GM03348 (cell line): Measurements from ENCODE around the gene TRAF2.

Experiments used
- DNase-seq: peaks from one replicate; pipeline ENCODE4 v3.0.0; 2012; ENCODE audit warnings: low spot score

The TRAF2 gene

DNA sequence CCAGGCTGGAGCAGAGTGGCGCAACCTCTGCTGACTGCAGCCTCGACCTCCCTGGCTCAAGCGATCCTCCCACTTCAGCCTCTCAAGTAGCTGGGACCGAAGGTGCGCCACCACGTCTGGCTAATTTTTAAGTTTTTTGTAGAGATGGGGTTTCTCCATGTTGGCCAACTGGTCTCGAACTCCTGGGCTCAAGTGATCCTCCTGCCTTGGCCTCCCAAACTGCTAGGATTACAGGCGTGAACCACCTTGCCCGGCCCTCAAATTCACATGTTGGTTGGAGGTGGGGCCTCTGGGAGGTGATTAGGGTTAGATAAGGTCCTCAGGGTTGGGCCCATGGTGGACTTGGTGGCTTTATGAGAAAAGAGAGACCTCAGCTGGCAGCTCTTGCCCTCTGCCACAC, 75.8 kb downstream of the TRAF2 start:
- no peak for DNase-seq

DNA sequence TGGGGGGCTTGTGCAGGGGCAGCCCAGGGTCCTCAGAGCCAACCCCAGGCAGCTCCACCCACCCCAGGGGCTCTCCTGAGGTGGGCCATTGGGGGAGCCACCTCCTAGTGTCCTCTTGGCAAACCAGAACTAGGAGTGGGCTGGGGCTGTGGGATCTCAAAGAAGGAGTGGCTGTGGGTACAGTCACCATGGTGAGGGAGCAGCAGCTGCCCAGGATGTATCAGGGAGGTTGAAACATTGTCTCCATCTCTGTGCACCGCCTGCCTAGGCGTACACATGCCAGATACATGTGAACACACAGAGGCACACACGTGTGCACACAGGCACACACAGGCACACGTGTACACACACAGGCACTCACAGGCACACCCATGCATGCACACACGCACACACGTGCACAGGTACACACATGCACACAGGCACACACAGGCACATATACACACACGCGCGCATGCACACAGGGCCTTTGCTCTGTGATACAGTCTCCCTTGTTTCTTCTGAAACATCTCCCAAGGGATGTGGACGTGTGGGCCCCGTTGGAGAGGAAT, 76.5 kb downstream of the TRAF2 start:
- no peak for DNase-seq

DNA sequence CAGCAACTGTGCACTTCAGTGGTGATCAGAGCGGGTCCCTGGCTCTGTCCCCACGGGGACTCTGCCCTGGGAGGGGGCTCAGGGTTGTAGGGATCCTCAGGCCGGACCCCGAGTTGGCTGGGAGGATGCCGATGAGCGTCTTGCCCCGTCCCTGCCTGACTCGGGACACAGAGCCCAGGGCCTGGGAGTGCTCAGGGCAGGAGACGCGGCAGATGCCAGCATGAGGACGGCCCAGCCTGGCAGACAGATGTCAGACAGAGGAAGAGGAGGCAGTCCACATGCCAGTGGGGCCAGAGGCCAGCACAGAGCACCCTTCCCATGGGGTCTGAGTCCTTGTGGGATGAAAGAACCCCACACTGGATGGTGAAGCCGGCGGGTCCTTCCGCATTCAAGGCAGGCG, 77.0 kb downstream of the TRAF2 start:
- DNase-seq = no peak

DNA sequence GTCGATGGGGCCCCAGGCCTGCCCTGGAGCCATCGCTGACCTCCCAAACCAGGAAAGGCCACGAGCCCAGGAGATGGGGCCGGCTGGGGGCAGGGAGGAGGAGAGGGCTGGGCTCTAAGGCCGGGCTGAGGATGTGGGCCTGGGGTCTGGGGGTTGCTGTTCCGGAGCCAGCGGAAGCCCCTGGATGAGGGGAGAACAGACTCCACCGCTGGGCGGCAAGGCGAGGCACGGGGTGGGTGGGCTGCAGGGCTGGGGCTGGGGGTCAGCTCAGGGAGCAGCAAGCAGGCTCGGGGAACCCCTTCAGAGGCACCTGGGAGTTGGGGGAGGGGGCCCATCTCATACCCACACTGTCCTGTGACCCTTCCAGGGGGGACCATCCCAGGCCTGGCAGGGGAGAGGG, 77.4 kb downstream of the TRAF2 start:
- DNase-seq = no peak

DNA sequence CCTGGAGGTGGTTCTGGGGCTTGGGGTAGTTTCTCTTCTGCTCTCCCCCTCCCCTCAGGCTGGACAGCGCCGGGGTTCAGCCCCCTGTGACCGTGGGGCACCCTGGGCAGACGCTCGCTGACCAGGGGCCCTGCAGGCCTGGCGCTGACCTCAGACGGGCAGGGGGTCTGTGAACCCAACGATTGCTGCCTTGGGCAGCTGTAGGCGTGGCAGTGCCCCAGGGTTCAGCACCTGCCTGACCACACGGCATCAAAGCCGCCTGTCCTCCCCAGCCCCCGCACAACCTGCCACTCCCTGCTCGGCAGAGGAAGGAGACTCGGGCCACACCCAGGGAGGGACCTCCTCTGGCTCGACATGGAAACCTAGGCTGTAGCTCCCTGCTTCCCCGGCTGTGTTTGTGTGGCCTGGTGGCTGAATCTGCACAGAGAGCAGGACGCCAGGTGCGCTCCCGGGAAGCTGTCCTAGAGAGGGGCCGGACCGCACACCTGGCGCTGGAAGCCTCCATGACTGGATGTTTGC, 77.9 kb downstream of the TRAF2 start:
- no peak for DNase-seq

DNA sequence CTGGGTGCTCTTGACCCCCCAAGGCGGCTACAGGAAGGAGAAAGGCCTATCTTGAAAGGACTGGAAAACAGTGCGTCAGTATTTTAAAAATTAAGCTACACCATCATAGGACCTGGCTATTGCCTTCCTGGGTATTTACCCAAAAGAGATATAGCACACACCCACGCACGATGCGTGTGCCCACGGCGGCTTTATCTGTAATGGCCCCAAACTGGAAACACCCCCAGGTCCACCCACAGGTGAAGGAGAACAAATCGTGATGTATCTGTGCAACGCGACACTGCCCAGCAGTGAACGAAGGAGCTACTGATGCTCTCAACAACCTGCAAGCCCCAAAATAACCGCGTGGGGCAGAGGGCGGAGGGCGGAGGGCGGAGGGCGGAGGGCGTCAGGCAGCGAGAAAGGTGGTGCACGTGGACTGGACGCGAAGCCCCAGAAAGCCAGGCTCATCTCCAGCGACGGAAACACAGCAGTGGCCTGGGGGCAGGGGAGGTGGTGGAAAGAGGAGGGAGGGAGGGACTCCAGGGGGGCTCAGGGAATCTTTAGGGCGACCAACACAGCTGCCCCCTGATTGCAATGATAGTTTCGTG, 78.6 kb downstream of the TRAF2 start:
- DNase-seq = no peak

DNA sequence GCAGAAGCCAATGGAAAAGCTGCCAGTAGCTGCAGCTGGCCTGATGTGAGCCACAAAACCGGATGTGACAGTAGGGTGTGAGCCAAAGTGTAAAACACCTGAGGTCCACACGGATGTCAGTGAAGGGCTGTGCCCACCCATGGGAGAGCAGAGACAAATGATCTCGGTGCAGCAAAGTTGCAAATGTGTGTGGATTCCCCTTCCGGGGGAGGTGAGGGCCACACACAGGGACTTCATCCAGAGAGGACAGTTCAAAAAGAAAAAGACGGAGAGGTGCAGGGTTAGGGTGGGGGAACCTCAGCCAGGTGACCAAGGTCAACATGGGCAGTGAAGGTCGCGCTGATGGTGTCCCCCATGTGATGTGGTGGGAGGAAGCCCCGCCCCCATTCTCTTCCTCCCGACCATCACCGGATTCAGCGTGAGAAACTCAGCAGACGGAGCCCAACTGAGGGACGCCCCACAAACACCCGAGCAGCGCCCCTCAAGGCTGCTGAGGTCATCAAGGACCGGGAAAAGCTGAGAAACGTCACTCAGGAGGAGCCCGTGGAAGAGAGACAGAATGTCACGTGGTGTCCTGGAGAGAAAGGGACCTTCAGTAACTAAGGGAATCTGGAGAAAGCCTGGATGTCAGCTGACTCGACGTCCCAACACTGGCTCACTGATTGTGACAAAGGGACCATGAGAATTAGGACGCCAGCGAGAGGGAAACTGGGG, 79.6 kb downstream of the TRAF2 start:
- no peak for DNase-seq

DNA sequence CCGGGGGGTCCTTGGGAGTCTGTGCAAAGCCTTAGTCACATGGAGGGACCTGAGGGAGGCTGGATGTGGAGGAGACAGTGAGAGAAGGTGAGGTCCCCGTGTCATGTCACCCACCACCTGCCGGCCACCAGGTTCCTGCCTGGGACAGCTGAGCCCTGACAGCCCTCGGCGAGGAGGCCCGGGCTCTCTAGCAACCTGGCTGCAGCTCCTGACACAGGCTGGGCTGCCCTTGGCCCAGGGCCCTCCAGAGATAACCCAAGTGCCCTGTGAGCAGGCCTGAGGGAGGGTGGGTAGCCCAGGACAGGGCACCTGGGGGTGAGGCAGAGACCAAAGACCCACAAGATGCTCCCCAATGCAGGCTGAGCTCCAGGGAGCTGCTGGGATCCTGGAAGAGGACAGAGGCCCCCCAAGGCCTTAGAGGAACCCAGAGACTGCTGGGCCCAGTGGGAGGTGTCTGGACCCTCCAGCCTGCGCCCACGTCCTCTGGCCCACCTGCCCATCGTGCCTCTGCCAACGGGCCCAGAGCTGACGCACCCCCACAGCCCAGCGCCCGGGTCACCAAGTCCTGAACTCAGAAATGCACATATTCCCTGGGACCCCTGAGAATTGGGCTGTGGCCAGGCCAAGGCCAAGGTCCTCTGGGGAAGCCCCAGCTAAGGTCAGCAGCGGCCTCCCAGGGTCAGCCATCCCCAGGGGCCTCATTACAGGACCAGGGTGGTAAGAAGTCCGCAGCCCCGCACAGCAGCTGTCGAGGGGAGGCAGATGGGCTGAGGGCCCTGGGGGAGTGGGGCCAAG, 82.2 kb downstream of the TRAF2 start:
- no peak for DNase-seq

DNA sequence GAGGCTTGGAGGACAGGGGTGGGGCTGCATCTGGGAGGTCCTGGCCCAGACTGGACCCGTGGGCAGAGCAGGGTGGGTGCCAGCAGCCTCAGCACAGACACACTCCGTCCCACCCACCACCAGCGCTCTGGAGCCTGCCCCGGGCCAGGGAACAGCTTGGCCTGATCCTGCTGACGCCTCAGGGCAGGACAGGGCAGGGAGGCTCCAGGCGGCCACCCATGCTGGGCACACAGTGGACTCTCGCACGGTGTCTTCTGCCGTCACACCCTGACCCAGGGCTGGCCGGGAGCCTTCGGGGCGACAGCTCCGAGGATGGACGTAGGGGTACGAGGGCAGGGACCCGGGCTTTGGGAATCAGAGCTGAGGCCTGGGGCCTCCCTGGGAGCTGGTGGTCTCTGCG, 82.8 kb downstream of the TRAF2 start:
- no peak for DNase-seq

DNA sequence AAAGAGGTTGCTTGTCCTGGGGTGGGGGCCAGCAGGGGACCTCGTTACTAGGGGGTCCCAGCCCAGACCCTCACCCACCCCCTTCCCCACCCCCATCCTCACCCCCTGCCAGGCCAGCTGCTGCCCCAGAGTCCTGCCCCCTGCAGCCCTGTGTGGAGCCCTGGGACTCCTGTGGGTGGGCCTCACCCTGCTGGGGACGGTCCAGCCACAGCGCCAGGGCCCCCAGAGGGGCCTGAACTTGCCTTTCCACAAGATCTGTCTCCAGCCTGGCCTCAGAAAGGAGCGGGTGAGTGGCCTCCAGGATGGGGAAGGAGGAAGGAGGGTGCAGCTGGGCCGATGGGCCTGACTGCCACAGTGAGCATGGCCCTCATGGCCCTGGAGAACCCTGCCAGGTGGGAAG, 83.5 kb downstream of the TRAF2 start:
- no peak for DNase-seq

DNA sequence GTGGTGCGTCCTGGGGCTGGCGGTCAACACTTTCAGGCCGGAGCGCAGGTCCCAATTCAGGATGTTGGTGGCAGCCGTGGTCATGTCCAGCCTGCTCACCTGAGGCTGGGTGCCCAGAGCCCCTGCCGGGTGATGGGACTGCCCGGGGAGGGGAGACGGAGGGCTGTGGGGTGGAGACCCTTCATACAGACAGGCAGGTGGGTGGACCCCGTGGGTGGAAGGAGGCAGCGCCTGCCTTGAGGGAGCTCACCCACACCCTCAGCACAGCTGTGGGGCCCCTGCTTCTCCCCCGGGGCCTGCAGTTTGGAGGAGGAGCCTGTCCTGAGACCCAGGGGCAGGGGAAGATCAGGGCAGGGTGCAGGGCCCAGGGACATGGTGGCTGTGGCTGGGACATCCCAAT, 84.0 kb downstream of the TRAF2 start:
- no peak for DNase-seq

DNA sequence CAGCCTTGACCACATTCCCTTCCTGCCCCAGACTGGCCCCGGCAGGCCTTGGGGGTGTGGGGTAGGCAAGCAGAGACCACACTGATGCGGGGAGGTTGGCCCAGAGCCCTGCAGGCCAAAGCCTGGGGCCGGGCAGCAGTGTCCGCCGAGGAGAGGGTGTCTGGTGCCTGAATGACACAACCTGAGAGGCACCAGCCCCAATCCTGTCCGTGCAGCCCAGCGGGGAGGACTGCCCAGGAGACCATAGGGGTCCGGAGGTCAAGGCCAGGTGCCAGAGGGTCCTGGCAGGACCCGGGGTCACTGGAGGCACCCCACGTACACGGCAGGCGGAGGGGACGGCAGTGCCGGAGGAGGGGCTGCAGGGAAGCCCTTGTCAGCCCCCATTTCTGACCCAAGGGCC, 85.4 kb downstream of the TRAF2 start:
- no peak for DNase-seq

DNA sequence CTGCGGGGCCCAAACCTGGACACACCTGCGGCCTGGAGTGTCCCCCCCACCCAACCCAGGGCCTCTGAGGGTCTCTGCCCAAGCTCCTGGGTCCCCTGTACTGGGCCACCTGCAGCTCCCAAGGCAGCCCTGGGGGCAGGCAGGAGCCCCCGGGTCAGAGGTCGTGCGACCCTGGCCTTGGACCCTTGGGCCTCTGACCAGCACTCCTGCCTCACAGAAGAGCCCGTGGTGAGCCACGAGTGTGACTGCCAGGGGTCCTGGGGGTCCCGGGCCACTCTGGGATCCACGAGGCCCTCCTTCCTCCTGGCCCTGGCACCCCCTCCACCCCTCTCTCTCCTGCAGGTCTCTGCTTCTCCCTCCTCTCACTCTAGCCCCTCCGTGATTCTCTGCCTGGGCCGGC, 86.0 kb downstream of the TRAF2 start:
- no peak for DNase-seq

DNA sequence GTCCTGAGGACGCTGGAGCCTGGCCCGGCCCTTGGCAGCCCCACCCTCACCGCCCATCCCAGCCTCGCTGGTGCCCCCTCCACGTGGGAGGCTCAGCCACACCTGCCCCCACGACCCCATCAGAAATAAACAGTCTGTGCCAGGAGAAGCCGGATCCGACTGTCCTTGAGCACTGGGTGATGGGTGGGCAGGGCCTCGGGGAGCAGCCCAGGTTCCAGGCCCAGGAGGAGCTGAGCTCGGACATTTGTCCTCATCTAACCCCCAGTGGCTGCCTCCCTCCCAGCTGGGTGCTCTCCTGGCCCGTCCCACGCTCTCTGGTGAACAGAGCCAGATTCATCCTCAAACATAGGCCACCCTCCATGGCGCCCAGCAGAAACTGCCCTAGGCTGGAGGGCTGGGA, 86.4 kb downstream of the TRAF2 start:
- no peak for DNase-seq

DNA sequence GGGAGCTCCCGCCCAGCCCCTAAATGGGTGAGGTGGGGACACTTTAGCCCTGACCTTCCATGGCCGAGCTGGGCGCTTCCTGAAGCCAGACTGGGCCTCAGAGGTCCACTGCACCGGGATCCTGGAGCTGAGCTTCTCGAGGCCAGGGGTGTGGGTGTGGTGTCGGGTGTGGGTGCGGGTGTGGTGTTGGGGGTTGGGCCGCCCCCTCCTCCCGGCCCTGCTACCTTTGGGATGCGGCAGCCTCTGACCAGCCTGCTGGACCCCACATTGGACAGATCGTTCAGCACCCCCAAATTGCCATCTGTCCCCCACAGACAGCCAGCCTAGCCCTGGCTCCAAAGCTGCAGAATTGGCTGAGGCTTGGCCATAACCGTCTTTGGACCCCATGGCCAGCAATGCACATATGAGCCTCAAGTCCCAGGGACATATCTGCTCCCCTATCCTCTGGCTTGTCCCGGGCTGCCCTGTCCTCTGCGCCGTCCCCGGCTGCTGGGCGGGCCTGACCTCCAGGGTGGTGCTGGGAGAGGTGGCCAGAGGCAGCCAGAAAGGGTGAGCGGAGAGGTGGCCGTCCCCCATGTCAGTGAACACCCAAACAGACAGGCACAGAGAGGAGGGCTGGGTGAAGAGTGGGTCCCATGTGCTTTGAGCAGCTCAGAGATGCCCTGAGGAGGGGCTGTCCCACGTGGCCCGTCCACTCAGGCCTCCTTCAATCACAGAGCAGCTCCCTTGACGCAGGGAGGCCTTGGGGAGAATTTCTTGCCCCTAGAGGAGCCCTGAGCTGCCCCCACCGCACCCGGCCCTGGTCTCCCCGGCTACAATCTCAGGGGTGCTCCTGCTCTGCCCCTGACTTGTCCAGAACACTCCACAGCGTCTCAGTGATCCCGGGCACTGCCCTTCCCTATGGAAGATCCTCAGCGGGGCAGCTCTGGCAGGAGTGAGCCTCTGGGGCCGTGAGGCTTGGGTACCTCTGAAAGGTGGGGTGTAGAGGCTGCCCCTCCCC, 87.6 kb downstream of the TRAF2 start:
- DNase-seq = no peak

DNA sequence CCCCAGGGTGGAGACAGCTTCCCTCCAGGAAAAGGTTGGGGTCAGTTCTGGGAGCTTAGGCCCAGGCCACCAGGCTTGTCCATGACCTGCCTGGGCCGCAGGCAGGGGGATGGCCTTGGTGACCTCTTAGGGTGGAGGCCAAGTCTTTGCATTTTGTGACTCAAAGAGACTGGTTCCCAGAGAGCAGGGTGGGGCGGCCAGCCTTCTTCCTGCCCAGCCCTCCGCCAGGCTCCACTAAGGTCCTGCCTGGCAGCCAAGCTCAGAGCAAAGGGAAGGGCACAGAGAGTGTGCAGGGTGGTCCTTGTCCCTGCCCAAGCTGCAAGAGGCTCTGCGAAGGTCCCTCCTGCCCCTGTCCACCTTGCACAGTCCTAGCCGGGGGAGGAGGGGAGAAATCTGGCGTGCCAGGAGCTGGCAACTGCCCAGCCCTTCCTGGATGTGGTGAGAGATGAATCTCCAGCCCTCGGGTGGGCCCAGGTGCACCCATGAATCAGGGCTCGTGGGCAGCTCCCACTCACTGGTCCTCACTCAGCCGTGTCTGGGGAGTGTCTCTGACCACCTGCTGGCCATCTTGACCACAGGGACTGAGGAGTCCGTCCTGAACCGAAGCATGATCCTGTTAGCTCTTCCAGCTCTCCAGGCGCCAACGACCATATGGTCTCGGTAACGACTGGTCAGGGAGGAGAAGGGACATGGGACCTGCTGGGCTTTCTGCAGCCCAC, 88.7 kb downstream of the TRAF2 start:
- DNase-seq = no peak

DNA sequence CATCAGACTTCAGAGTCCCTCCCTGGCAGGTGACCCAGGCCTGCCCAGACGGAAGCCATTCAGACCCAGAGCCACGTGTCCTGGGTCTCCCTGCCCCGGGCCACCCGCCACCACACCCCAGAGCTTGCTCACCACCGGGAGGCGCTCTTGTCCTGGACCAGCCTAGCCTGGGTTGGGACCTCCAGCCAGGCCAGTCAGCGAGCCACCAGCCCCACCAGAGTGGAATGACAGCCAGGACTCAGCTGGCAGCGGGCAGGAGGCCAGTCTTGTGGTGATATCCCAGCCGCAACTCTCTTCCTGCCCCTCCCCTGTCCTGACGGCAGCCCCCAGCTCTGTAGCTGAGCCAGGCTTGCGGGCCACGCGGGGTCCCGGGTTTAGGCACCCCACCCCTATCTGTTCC, 89.3 kb downstream of the TRAF2 start:
- no peak for DNase-seq
